Activated CD4-positive, CD25-positive, alpha-beta regulatory T cell (primary cell): Measurements from ENCODE around the gene MNAT1.
"Not testable (repeated sequence)": the region's sequence is repeated elsewhere in the genome, so short reads cannot be mapped to it uniquely, and the experiment has no call there.

ENCODE experiments used
- DNase-seq, 4 experiments: peaks; one replicate each; lab custom pipeline; 2025; lab: John Stamatoyannopoulos, UW

The MNAT1 gene

GRCh38 chr14:60805841-60806430 is 71.4 kb downstream of the MNAT1 start:
- DNase-seq, result no peak

GRCh38 chr14:60807247-60807646 is 72.7 kb downstream of the MNAT1 start:
- DNase-seq, result no peak

- no peak for DNase-seq
Measured at GRCh38 chr14:60807971-60808370, 73.4 kb downstream of the MNAT1 start.

- no peak for DNase-seq
Measured at GRCh38 chr14:60812987-60813386, 78.4 kb downstream of the MNAT1 start.

- no peak for DNase-seq
Measured at GRCh38 chr14:60815371-60815770, 80.8 kb downstream of the MNAT1 start.

GRCh38 chr14:60817113-60817512 is 82.6 kb downstream of the MNAT1 start:
- DNase-seq, result no peak

GRCh38 chr14:60819575-60819974 is 85.0 kb downstream of the MNAT1 start:
- no peak for DNase-seq

- no peak for DNase-seq
Measured at GRCh38 chr14:60838601-60839000, 104.0 kb downstream of the MNAT1 start.

- no peak for DNase-seq
Measured at GRCh38 chr14:60839057-60839456, 104.5 kb downstream of the MNAT1 start.

- no peak for DNase-seq
Measured at GRCh38 chr14:60839657-60840056, 105.1 kb downstream of the MNAT1 start.

GRCh38 chr14:60840313-60840712 is 105.8 kb downstream of the MNAT1 start:
- DNase-seq, result no peak

- no peak for DNase-seq
Measured at GRCh38 chr14:60845523-60845922, 111.0 kb downstream of the MNAT1 start.

- no peak for DNase-seq
Measured at GRCh38 chr14:60848066-60848465, 113.5 kb downstream of the MNAT1 start.

- not testable (repeated sequence) for DNase-seq
Measured at GRCh38 chr14:60851692-60852091, 117.1 kb downstream of the MNAT1 start.

GRCh38 chr14:60856111-60856510 is 121.5 kb downstream of the MNAT1 start:
- no peak for DNase-seq

GRCh38 chr14:60859525-60859924 is 125.0 kb downstream of the MNAT1 start:
- no peak for DNase-seq

- DNase-seq, result no peak
Measured at GRCh38 chr14:60861545-60862140, 127.1 kb downstream of the MNAT1 start.

GRCh38 chr14:60862283-60862682 is 127.7 kb downstream of the MNAT1 start:
- no peak for DNase-seq

- no peak for DNase-seq
Measured at GRCh38 chr14:60863249-60863648, 128.7 kb downstream of the MNAT1 start.

- DNase-seq, result no peak
Measured at GRCh38 chr14:60865378-60866127, 131.0 kb downstream of the MNAT1 start.

GRCh38 chr14:60867503-60868172 is 133.1 kb downstream of the MNAT1 start:
- no peak for DNase-seq

GRCh38 chr14:60878121-60878520 is 143.6 kb downstream of the MNAT1 start:
- no peak for DNase-seq

- DNase-seq, result no peak
Measured at GRCh38 chr14:60878536-60878935, 144.0 kb downstream of the MNAT1 start.
